GM21447 (cell line): ENCODE results near the gene TCF4.

Source experiments
- ATAC-seq: cut with Tn5 transposase; IDR thresholded peaks from one replicate; pipeline ENCODE4 v1.9.1; 2021; ENCODE audit not compliant: unreplicated experiment

TCF4 gene

GRCh38 chr18:55588111-55588869 is at the start of gene TCF4:
TSS of gene TCF4 (minus strand) at chr18:55588192. CDS start at chr18:55587116, 1,076 bp downstream.
- ATAC-seq = no peak

- ATAC-seq = no peak
Measured at GRCh38 chr18:55637204-55637603, 49.2 kb upstream of the TCF4 start.

- no peak for ATAC-seq
Measured at GRCh38 chr18:55635439-55635838, 47.4 kb upstream of the TCF4 start.

- ATAC-seq = no peak
Measured at GRCh38 chr18:55634545-55634944, 46.6 kb upstream of the TCF4 start.

- ATAC-seq = no peak
Measured at GRCh38 chr18:55633032-55633431, 45.0 kb upstream of the TCF4 start.

GRCh38 chr18:55629133-55629532 is 41.1 kb upstream of the TCF4 start:
- no peak for ATAC-seq

GRCh38 chr18:55627007-55627406 is 39.0 kb upstream of the TCF4 start:
- ATAC-seq = no peak

GRCh38 chr18:55625901-55626300 is 37.9 kb upstream of the TCF4 start:
- ATAC-seq = no peak

- ATAC-seq = no peak
Measured at GRCh38 chr18:55623626-55624025, 35.6 kb upstream of the TCF4 start.

- ATAC-seq = no peak
Measured at GRCh38 chr18:55610506-55610905, 22.5 kb upstream of the TCF4 start.

- ATAC-seq = no peak
Measured at GRCh38 chr18:55609160-55609825, 21.3 kb upstream of the TCF4 start.

GRCh38 chr18:55608497-55608896 is 20.5 kb upstream of the TCF4 start:
- no peak for ATAC-seq

- ATAC-seq = no peak
Measured at GRCh38 chr18:55607773-55608172, 19.8 kb upstream of the TCF4 start.

- ATAC-seq = peak; percentile 88
Measured at GRCh38 chr18:55605733-55606338, 17.8 kb upstream of the TCF4 start.

- no peak for ATAC-seq
Measured at GRCh38 chr18:55603775-55604174, 15.8 kb upstream of the TCF4 start.

- no peak for ATAC-seq
Measured at GRCh38 chr18:55593888-55594287, 5.9 kb upstream of the TCF4 start.

- ATAC-seq = no peak
Measured at GRCh38 chr18:55592572-55592971, 4.6 kb upstream of the TCF4 start.

GRCh38 chr18:55592106-55592505 is 4.1 kb upstream of the TCF4 start:
- no peak for ATAC-seq

GRCh38 chr18:55589625-55590291 is 1.8 kb upstream of the TCF4 start:
- peak; percentile 84 for ATAC-seq

GRCh38 chr18:55588870-55589595 is 1.0 kb upstream of the TCF4 start:
- ATAC-seq = no peak
